ENCODE data around the gene FCN1.

The FCN1 gene

Small RNAs within 50 kb of the gene (small RNA-seq; reads per million reads assigned to genes)
- gene AL603650.1 = 0 reads per million in 2 experiments
